ENCODE results near the gene PIK3C2G. TPM values are rescaled to one million over a fixed set of nuclear protein-coding genes. Genes with fewer than 3 reads are reported as not detected.

The PIK3C2G gene
- total and polyA plus RNA-seq, 4 donors: 0.11 to 4.8 (median 0.74) TPM; not detected in 1

DNA sequence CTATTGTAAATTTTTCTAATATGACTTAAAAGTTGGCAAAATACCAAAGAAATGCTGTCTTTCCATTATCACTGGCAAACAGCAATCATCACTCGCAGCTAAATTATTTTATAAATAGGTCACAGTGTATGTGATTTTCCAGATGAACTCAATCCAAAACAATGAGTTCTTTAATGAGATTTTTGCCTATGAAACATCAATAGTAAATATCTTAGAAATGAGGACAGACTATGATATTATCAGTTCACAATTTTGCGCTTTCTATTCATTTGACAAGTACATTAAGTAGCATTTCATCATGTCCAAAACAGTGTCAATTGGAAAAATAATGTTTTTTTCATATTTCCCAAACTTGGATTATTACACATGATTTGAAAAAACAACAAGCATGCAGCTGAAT is 65.7 kb downstream of the PIK3C2G start:
- TF ChIP-seq CTCF (IDR thresholded peaks at IDR 0.05; ENCODE audit: control extremely low read depth, extremely low read depth): no peak
- no peak overlapping the region for H3K27ac ChIP-seq (ENCODE audit: low read depth in 1 of 2, low read length in 1 of 2)
- no peaks in the 10 kb centered on the region for H3K36me3 ChIP-seq (ENCODE audit: control insufficient read depth in 4 of 4, insufficient read depth in 4 of 4, low read length in 4 of 4)
- WGBS, 2 donors: 74 to 88% methylated on average over 2 of the region's 2 CpGs
- no peaks in the 10 kb centered on the region for H3K27me3 ChIP-seq (ENCODE audit: control insufficient read depth in 3 of 3, insufficient read depth in 3 of 3, low read length in 2 of 3)
- no peak overlapping the region for H3K4me3 ChIP-seq
- H3K9me3 ChIP-seq (ENCODE audit: control insufficient read depth in 4 of 4, insufficient read depth in 3 of 4, low read length in 3 of 4): no peaks in the 10 kb centered on the region
- DNase-seq (no peak), ATAC-seq (ENCODE audit: insufficient read depth, low FRiP score) (no peak)
- no peak overlapping the region for H3K9ac ChIP-seq (ENCODE audit: insufficient read depth in 1 of 2, low read length in 2 of 2)
- no peaks in the 10 kb centered on the region for H3K4me1 ChIP-seq (ENCODE audit: control insufficient read depth in 5 of 5, insufficient read depth in 5 of 5, low read length in 5 of 5)

DNA sequence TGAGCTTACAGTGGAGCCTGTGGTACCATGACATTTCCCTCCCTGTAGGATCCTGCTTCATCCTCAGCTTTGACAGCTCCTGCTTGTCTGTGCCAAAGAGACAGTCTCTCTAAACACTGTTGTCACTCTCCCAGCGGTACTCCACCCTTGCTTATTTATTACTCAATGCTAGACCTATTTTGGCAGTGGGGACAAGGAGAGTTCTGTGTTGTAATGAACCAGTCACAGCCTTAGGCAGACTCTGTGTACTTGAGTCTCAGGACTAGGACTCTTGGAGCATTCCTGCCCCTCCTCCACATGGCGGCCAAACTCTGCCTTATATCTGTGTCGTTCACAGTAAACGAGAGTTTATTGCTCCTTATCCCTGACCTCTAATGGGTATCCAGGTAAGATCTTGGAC is 70.9 kb downstream of the PIK3C2G start:
- no peaks in the 10 kb centered on the region for H3K36me3 ChIP-seq (ENCODE audit: control insufficient read depth in 4 of 4, insufficient read depth in 4 of 4, low read length in 4 of 4)
- H3K9ac ChIP-seq (ENCODE audit: insufficient read depth in 1 of 2, low read length in 2 of 2): no peak overlapping the region
- WGBS, 2 donors: 70 to 85% methylated on average over 4 of the region's 4 CpGs
- no peaks in the 10 kb centered on the region for H3K4me1 ChIP-seq (ENCODE audit: control insufficient read depth in 5 of 5, insufficient read depth in 5 of 5, low read length in 5 of 5)
- TF ChIP-seq CTCF (IDR thresholded peaks at IDR 0.05; ENCODE audit: control extremely low read depth, extremely low read depth): no peak
- ATAC-seq (ENCODE audit: insufficient read depth, low FRiP score) (no peak), DNase-seq (no peak)
- H3K27me3 ChIP-seq (ENCODE audit: control insufficient read depth in 3 of 3, insufficient read depth in 3 of 3, low read length in 2 of 3): no peaks in the 10 kb centered on the region
- peaks cover 0 to 2% (median 0%) of the 10 kb centered on the region in 4 donors for H3K9me3 ChIP-seq (ENCODE audit: control insufficient read depth in 4 of 4, insufficient read depth in 3 of 4, low read length in 3 of 4)
- H3K27ac ChIP-seq (ENCODE audit: low read depth in 1 of 2, low read length in 1 of 2): no peak overlapping the region
- no peak overlapping the region for H3K4me3 ChIP-seq

- TF ChIP-seq CTCF (IDR thresholded peaks at IDR 0.05; ENCODE audit: control extremely low read depth, extremely low read depth): no peak
- Histone ChIP-seq H3K9me3 (ENCODE audit: control insufficient read depth in 4 of 4, insufficient read depth in 3 of 4, low read length in 3 of 4) (no peaks in the 10 kb centered on the region), H3K9ac (ENCODE audit: insufficient read depth in 1 of 2, low read length in 2 of 2) (no peak overlapping the region), H3K36me3 (ENCODE audit: control insufficient read depth in 4 of 4, insufficient read depth in 4 of 4, low read length in 4 of 4) (no peaks in the 10 kb centered on the region), H3K27ac (ENCODE audit: low read depth in 1 of 2, low read length in 1 of 2) (no peak overlapping the region), H3K4me1 (ENCODE audit: control insufficient read depth in 5 of 5, insufficient read depth in 5 of 5, low read length in 5 of 5) (no peaks in the 10 kb centered on the region), H3K4me3 (no peak overlapping the region), H3K27me3 (ENCODE audit: control insufficient read depth in 3 of 3, insufficient read depth in 3 of 3, low read length in 2 of 3) (no peaks in the 10 kb centered on the region)
- WGBS, 2 donors: 37 to 72% methylated on average over 1 of the region's 1 CpG
- DNase-seq (no peak), ATAC-seq (ENCODE audit: insufficient read depth, low FRiP score) (no peak)
Observed at GRCh38 chr12:18339633-18340032, 78.3 kb downstream of the PIK3C2G start.

- Histone ChIP-seq H3K27ac (ENCODE audit: low read depth in 1 of 2, low read length in 1 of 2) (no peak overlapping the region), H3K36me3 (ENCODE audit: control insufficient read depth in 4 of 4, insufficient read depth in 4 of 4, low read length in 4 of 4) (no peaks in the 10 kb centered on the region), H3K4me3 (no peak overlapping the region), H3K27me3 (ENCODE audit: control insufficient read depth in 3 of 3, insufficient read depth in 3 of 3, low read length in 2 of 3) (no peaks in the 10 kb centered on the region), H3K4me1 (ENCODE audit: control insufficient read depth in 5 of 5, insufficient read depth in 5 of 5, low read length in 5 of 5) (no peaks in the 10 kb centered on the region), H3K9ac (ENCODE audit: insufficient read depth in 1 of 2, low read length in 2 of 2) (no peak overlapping the region), H3K9me3 (ENCODE audit: control insufficient read depth in 4 of 4, insufficient read depth in 3 of 4, low read length in 3 of 4) (no peaks in the 10 kb centered on the region)
- no peak for TF ChIP-seq CTCF (IDR thresholded peaks at IDR 0.05; ENCODE audit: control extremely low read depth, extremely low read depth)
- DNase-seq (no peak), ATAC-seq (ENCODE audit: insufficient read depth, low FRiP score) (no peak)
- WGBS, 2 donors: 80 to 86% methylated on average over 3 of the region's 3 CpGs
Observed at GRCh38 chr12:18340186-18340585, 78.9 kb downstream of the PIK3C2G start.

All from lung (tissue), 12 donors.